Ramos (cell line): ENCODE data around the gene TBX4.

Experiments
- in situ Hi-C: fragments of 300-500 bp; cut with MboI; formaldehyde crosslinking; loops from one replicate; pipeline ENCODE4 v1.14.3; 2022; ENCODE audit warnings: low sequenced_read_pairs; ENCODE audit not compliant: unreplicated experiment

TBX4 gene

GRCh38 chr17:61450641-61451537 lies 1.3 kb upstream of the TBX4 start:
- in situ Hi-C loops: no loop called here

GRCh38 chr17:61451538-61452300 lies 503 bp upstream of the TBX4 start:
- in situ Hi-C loops: no loop called here

GRCh38 chr17:61453566-61454380 lies 1.6 kb downstream of the TBX4 start:
- in situ Hi-C loops: no loop called here

GRCh38 chr17:61454381-61455323 lies 2.4 kb downstream of the TBX4 start:
- in situ Hi-C loops: no loop called here

GRCh38 chr17:61455324-61456060 lies 3.3 kb downstream of the TBX4 start:
- in situ Hi-C loops: no loop called here

- in situ Hi-C loops: no loop called here
These were observed 3.9 kb downstream of the TBX4 start for GRCh38 chr17:61456061-61456681.

- in situ Hi-C loops: no loop called here
These were observed 4.5 kb downstream of the TBX4 start for GRCh38 chr17:61456688-61457225.

GRCh38 chr17:61457226-61457983 lies 5.2 kb downstream of the TBX4 start:
- in situ Hi-C loops: no loop called here

- in situ Hi-C loops: no loop called here
These were observed 5.8 kb downstream of the TBX4 start for GRCh38 chr17:61458000-61458399.

- in situ Hi-C loops: no loop called here
These were observed 6.4 kb downstream of the TBX4 start for GRCh38 chr17:61458421-61459141.

GRCh38 chr17:61459142-61459809 lies 7.1 kb downstream of the TBX4 start:
- in situ Hi-C loops: no loop called here

GRCh38 chr17:61459939-61460718 lies 7.9 kb downstream of the TBX4 start:
- in situ Hi-C loops: no loop called here

- in situ Hi-C loops: no loop called here
These were observed 8.8 kb downstream of the TBX4 start for GRCh38 chr17:61460796-61461585.

- in situ Hi-C loops: no loop called here
These were observed 9.4 kb downstream of the TBX4 start for GRCh38 chr17:61461586-61461966.
